Ureter (tissue), 1 donor: ENCODE data around the gene ZBTB25. TPM values are rescaled to one million over a fixed set of nuclear protein-coding genes. Genes with fewer than 3 reads are reported as not detected.

Source experiments
- DNase-seq: peaks from one replicate; pipeline ENCODE4 v3.0.0-alpha.2; 2020; ENCODE audit warnings: low spot score
- total RNA-seq: library from RNA; stranded (reverse); gene quantifications from one replicate; pipeline ENCODE4 v1.2.4, GENCODE V29; 2023
- donor health status: DM: yes; HTN: yes; CAD: no.

ZBTB25 gene
- total RNA-seq, 1 donor from 2014 or later, result 23.8 TPM

DNA sequence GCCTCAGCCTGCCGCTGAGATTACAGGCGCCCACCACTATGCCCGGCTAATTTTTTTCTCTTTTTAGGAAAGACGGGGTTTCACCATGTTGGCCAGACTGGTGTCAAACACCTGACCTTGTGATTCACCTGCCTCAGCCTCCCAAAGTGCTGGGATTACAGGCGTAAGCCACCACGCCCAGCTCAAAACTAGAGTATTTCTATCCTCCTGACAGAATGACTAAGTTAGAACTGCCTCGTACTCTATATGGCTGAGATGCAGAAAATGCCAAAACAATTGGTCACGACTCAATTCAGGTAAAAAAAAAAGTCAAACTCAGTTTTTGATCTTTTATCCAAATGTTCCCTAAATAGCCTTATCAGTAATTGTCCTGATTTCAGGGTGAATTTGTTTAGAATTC, 27.2 kb downstream of the ZBTB25 start:
- no peak for DNase-seq

DNA sequence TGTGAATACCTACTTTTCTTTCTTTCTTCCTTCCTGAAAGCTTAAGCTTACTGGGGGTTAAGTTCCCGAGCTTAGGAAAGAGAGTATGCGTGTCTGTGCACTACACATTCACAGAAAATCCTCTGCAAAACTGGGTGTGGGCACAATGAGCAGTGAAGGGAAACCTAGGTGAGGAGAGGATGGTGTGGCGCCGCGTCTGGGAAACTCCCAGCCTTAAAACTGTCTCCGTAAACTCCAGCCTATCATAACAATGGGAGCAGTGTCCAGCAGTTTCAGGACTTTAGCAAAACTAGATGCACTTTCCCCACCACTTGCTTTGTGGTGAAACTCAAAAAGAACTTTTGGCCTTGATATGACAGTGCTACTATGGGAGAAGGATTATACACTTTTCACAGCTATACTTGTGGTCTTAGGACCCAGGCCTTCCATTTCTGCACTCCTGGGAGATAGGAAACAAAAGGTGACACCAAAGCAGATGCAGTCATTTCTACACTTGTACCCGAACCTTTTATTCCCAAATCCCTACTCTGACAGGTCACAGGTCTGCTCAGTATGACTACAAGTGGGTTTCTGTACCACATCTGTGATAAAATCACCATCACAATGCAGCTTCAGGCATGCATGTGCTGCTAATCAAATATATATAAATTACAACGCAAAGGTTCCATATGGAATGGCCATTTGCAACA, 27.9 kb downstream of the ZBTB25 start:
- no peak for DNase-seq

DNA sequence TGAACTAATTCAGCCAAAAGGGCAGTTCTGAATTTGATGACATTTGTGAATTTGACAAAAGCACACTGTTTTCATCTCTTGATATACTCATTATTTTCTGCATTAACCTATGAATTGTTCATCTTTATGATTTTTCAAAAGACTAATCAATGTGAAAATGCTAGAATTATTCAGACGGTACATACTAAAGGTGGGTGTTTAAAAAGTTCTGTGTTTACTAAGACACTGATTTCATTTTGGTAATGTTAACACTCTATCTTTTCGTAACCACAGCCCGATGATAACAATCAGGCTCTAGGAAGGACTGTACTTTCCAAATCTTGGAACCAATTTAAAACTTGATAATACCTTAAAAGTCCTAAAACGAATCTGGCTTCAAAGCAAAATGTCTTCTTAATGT, 28.9 kb downstream of the ZBTB25 start:
- no peak for DNase-seq

DNA sequence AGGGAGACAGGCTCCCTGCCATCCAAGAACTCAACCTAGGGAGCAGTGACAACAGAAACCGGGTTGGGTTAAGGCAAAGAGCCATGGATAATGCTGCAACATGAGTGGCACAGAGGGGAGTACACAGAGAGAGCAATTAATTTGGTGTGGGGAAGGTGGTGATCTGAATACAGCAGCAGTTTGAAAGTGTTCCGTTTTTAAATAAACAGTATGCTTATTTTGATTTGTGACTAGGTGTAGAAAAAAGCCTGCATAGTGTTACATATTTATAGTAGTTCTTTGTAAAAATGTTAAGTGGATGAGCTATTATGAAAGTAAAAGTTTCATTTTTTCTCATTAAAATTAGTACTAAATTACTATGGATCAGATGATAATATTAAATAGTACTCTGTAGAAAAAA, 29.6 kb downstream of the ZBTB25 start:
- DNase-seq, result no peak

DNA sequence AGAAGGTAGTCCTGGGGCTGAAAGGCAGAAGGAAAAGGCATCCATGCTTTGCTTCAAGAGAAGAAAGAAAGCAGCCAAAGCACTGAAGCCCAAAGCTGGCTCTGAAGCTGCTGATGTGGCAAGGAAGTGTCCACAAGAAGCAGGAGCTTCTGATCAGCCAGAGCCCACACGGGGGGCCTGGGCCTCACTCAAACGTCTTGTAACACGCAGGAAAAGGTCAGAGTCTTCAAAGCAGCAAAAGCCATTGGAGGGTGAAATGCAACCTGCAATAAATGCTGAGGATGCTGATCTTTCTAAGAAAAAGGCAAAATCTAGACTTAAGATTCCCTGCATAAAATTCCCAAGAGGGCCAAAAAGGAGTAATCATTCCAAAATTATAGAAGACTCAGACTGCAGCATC, 35.2 kb downstream of the ZBTB25 start:
- DNase-seq, result no peak

DNA sequence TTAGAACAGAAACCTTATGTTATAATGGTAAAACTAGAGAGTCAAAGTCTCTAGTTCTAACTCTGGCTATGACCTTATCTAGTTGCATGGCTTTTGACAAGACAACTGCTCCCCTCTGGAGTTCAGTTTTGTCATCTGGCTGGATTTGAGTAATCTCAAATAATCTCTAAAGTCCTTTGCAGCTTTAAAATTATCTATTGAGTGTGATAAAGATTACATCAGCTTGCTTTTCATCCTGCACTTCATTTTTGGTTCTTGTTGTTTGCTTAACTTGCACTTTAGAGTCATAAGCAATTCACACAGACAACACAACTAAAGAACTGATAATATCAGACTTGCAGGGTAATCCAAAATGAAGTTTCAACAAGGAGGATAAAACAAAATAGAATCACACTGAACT, 36.1 kb downstream of the ZBTB25 start:
- DNase-seq, result no peak

DNA sequence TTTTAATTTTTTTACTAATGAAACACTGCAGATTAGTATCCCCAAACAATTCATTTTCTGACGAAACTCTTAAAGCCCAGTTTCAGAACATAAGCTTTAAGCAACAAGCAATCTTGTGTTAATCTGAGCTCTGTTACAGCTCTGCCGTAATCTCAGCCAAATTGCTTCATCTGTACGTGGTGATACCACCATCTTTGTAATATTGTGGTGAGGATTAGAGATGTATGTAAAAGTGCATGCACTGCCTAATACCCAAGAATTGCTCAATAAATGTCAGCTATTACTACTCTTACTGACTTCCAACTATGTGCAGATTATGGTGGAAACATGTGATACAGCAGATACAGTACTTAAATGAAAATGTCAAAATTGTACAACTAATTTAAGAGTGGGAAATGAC, 36.5 kb downstream of the ZBTB25 start:
- DNase-seq, result no peak

DNA sequence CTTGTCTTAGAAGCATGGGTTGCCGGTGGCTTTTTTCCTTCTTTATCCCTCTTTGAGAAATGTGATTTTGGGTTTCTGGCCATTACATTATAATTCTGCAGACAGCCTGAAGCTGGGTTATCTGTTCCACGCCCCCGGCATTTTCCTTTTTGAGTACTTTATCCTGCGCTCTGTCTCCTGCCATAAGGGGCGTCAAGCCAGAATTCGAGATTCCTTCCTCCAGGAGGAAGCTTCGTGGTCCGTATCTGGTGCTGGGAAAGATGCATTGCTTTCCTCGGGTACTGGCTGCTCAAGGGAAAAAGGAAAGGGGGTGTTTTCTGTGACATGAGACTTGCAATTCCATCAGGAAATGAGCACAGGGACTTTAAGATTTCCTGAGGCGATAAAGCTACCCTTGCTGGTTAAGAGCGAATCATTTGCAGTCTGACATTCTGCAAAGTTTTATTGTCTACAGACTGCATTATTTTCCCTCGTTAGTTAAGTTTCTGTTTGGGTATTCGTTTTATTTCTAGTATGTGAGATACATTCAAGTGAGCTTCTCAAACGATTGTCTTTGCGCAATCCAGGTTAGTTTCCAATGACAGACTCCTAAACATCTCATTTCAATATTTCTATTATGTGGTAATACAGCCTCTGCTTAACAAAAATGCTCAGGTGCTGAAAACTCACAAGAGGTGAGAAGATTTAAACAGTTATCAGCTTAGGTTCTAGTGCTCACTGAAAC, 37.6 kb downstream of the ZBTB25 start:
- DNase-seq, result no peak

DNA sequence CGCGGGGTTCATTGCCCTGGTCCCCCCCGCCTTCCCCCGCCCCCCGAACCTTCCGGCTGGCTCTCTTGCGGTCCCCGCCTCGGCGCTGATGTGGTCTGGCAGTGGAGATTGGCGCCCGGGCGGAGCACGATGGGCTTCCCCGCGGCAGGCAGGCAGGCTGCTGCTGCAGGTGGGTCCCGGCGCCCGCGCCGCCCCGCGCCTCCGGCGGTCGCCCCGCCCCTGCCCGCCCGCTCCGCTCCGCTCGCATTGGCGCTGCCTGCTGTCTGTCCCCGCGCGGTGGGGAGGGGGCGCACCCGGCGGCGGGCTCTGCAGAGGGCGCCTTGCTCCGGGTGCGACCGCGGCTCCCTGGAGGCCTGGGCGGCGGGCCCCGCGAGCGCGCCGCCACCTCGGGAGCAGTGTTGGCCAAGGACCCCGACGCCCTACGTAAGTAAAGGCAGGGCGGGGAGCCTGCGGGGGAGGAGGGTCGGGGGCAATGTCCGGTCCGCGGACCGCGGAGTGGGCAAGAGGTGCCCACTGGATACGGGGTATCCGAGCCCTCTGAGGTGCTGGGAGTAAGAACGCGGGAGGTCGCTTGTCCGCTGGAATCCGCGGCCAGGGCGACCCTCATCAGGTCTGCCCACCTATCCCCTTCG, 38.3 kb downstream of the ZBTB25 start, which contains the start of gene AKAP5:
Gene AKAP5 (plus strand): TSS at position 309 of the 632 bp plus-strand sequence. CDS start 2,896 bp downstream, outside the sequence.
- DNase-seq, result peak; percentile 55

DNA sequence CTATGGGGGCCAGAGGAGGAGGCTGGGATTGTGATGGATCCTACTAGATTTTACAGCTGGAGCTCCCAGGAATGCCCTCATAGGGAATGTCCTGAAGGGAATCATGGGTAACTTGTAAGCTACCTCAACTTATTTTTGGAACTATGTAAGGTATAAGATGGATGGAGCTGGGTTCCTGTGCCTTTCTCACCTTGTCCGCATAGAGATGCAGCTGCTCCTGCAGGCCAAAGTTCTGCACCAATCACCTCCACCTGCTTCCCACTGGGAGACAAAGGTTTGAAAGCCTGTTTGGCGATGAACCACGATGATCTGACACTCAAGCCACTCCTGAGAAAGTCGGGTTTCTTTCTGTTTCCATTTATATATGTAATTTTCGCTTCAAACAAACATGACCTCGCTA, 39.0 kb downstream of the ZBTB25 start:
- DNase-seq, result no peak

DNA sequence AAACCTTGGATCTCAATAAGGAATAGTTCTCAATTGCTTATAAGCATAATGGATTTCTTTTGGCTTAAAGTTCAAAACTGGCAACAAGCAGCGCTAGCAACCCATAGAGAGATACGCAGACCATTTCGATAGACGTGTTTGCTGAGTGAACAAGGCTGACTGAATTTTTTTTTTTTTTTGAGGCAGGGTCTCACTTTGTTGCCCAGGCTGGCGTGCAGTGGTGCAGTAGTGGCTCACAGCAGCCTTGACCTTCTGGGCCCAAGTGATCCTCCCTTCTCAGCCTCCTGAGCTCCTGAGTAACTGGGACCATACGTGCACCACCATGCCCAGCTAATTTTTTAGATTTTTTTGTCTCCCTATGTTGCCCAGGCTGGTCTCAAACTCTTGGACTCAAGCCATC, 39.8 kb downstream of the ZBTB25 start:
- DNase-seq, result no peak

DNA sequence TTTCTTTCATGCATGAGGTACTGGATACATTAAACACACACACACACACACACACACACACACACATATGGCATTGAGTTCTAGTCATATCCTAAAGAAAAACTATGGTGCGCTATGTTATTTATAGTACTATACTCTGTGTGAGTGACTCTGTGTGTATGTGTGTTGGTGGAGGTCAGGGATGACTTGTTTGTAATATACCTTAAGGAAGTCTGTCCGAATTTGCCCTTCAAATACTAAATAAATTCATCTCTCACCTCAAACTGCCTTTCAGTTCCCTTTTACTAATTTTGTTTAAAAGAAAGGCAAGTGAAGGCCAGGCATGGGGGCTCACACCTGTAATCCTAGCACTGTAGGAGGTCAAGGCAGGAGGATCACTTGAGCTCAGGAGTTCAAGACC, 40.4 kb downstream of the ZBTB25 start:
- no peak for DNase-seq

DNA sequence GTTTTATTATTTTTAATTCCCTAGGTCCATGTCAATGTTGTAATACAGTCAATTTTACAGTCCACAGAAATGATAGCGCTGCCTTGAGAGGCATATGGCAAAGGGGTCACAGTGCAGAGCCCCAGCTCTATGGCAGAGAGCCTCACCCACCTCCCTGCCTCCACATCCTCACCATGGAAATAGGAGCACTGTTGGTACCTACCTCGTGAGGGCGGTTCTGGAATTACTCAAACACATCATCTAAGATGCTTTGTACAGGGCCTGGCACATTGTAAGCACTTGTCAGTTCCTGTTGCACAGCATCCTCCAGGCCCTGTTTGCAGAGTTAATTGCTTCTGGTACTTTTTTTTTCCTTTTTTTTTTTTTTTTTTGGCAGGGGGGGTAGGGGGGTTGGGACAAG, 42.4 kb downstream of the ZBTB25 start:
- no peak for DNase-seq

DNA sequence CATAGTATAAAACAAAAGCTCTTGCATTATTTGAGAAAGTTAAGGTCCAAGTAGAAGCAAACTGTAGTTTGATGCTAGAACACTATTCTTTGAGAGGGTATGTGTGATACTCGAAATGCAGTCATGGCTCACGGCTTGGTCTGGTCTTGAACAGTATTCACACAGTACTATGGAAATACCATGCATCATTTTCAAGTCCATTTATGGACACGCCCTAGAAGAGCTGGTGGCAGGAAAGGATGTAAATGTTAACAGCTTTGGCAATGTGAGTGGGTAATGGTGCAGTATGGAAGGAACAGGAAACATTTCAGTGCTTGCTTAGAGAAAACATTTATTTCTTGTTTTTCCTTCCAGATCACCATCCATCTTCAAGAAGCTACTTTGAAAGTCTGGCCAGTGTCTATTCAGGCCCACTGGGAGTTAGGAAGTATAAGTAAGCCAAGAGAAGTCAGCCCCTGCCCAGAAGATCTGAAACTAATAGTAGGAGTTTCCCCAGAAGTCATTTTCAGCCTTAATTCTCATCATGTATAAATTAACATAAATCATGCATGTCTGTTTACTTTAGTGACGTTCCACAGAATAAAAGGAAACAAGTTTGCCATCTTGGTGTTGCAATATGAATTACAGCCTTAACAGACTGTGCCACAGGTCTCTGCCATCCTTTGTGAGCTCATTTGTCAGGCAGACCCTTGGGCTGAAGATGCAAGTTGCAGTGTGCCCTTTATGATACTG, 44.1 kb downstream of the ZBTB25 start:
- DNase-seq, result no peak

DNA sequence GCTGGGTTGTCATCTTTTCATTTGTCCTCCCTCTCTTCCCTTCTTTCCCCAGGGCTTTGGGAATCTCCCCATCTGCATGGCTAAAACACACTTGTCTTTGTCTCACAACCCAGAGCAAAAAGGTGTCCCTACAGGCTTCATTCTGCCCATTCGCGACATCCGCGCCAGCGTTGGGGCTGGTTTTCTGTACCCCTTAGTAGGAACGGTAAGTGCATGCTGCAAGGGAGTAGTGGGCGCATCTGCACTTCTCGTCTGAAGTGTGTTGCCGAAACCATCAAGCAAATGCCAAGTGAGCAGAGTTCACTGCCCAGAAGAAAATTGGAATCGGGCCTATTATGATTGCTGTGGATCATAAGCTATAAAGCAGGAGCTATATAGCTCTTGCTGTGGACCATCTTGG, 49.0 kb downstream of the ZBTB25 start:
- no peak for DNase-seq

DNA sequence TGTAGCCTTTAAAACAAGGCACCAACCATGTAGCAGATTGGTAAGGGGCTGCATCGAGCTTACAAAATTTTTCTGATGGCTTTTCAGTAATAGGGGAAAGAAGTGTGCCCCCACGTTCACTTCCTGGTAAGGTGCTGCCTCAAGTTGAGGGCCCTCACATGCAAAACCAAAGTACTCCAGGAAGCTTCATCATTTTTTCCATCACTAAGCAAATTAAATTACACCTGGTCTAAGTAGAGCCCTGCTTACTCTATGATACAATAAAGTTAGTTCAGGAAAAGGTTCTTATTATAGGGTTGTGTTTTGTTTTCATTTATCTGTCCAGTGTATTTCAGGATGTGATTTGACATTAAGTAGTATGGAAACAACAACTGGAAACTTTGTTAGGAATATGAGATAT, 53.4 kb downstream of the ZBTB25 start:
- DNase-seq, result no peak

DNA sequence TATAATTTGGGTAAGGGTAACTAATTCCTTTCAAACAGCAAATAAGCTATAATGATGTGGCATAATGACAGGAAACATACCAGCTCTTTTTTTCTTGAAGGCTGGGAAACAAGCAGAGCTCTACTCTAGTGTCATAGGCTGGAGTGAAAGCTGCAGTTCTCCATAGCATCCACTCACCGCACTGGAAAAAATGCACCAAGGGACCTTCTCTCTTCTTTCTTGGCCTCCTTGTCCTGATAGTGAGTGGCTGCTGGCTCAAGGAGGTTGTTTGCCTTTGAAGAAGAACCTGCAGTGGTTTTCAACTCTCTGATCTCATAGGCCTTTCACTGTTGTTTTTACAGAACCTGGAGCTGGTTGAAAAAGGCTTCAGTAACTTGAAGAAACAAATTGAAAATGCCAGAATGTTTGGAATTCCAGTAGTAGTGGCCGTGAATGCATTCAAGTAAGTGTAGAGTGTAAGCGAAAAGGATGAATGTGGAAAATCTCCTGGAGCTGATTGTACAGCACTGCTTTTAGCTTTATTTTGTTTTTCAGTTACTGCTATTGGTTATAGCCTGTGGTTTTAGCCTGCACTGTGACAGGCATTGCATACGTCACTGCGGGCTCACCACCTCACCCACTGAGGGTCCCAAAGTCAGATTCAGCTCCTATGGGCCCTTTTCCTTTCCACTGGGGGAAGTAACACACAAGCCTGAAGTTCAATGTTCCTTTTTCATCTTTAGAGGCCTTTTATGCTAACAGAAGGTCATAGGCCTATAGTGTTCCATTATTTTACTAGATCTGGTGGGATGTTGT, 55.6 kb downstream of the ZBTB25 start:
- DNase-seq, result no peak

DNA sequence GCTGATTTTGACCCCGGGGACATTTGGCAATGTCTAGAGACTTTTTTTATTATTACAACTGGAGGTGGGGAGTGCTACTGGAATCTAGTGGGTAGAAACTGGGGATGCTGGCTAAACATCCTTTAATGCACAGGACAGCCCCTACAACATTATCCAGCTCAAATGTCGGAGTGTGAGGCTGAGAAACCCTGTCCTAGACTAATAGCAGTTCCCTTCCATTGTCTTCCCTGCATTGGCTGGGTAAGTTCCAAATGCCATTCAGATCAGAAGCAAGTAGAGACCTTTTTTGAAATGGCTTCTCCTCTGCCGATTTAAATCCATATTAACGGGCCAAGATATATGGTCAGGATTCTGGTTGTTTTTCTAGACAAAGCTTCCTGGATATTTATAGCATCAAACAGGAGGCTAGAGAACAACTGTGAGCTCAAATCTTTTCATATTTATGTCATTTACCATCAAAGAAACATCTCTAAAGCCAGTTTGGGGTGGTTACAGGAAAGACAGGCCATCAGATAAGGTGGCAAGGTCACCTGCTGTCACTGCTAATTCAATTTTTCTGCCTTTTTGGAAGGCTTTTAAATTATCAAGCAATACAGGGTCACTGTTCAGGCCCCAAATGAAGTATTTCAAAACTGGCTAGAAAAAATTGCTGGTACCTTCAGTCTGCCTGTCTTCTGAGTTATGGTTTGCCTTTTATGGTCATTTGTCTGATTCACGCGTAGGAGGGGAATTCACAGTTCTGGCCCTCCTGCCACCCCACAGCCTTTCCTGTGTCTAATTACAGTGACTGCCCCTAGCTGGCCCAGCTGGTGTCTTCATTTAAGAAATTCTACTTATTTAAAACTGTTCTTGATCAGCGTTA, 58.4 kb downstream of the ZBTB25 start:
- DNase-seq, result no peak

DNA sequence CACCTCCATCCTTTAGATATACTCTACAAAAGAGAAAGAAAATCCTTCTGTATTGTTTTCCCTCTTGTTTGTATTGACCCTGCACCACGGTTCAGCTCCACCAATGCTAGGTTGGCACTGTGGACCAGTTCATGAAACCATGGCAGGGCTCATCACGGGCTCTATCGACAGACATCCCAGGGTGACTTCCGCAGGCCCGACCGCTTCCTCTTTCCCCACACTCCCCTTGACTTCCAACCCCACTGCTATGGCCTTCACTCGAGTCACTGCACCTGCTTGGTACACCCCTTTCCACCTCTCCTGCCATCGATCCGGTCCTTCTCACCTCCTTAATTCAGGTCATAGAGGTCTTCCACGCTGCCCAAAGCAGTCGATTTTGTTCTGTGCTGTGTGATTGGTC, 59.5 kb downstream of the ZBTB25 start:
- DNase-seq, result no peak

DNA sequence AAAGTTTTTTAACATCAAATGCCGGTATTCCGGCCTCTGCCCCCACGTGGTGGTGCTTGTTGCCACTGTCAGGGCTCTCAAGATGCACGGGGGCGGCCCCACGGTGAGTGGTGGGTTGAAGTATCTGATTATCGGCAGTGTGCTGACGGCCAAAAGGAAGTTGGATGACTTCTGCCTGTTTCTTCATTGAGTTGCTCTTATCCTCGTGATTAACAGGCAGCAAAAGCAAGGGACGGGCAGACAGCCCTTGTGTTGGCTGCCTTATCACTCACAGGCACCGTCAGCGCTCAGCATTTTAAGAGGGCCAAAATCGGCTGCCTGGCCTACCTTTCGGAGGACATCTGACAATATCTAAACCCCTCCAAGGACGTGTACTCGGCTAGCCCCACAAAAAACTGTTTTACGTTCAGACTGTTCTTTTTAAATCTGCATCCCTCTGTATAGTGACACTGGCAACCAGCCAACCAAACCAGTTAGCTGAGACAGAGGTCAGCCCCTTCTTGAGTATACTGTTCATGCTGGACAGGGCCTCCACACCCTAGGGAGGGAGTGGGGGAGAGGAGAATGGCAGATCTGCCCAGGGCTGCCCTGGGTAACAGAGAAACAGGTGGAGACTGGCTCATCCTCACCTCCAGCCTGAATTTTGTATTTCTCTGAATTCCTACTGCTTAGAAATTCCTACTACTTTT, 61.2 kb downstream of the ZBTB25 start:
- no peak for DNase-seq
